Measurements from ENCODE around the gene TCERG1L. TPM values are rescaled to one million over a fixed set of nuclear protein-coding genes. Genes with fewer than 3 reads are reported as not detected.

The TCERG1L gene
- total and polyA plus RNA-seq, 8 donors = 0.18 TPM; not detected in 7

- no peak for DNase-seq
- TF ChIP-seq POLR2A (IDR thresholded peaks at IDR 0.05) (no peak), EP300 (IDR thresholded peaks at IDR 0.05) (no peak), POLR2AphosphoS5 (IDR thresholded peaks at IDR 0.05) (no peak), CTCF (IDR thresholded peaks at IDR 0.05) (no peak)
- Histone ChIP-seq H3K4me3 (no peak overlapping the region), H3K4me1 (no peaks in the 10 kb centered on the region), H3K9me3 (no peaks in the 10 kb centered on the region), H3K27me3 (peaks cover 0 to 14% (median 0%) of the 10 kb centered on the region in 3 donors), H3K36me3 (no peaks in the 10 kb centered on the region), H3K27ac (no peak overlapping the region)
- 72 to 88% (median 78%) methylated on average over 6 of the region's 6 CpGs for WGBS, 5 donors
- intact Hi-C loops (cut with DNase I; ENCODE audit: low total_unique reads) = no loop called here
Measured at GRCh38 chr10:131077724-131078123, 233.8 kb downstream of the TCERG1L start.

GRCh38 chr10:131077031-131077430, 234.5 kb downstream of the TCERG1L start:
- 79 to 93% (median 84%) methylated on average over 5 to 6 of the region's 6 CpGs for WGBS, 5 donors
- Histone ChIP-seq H3K4me1 (no peaks in the 10 kb centered on the region), H3K27ac (no peak overlapping the region), H3K36me3 (no peaks in the 10 kb centered on the region), H3K27me3 (peaks cover 0 to 14% (median 0%) of the 10 kb centered on the region in 3 donors), H3K4me3 (no peak overlapping the region), H3K9me3 (no peaks in the 10 kb centered on the region)
- no peak for TF ChIP-seq POLR2AphosphoS5 (IDR thresholded peaks at IDR 0.05)
- no peak for TF ChIP-seq CTCF (IDR thresholded peaks at IDR 0.05)
- TF ChIP-seq EP300 (IDR thresholded peaks at IDR 0.05) = no peak
- TF ChIP-seq POLR2A (IDR thresholded peaks at IDR 0.05) = no peak
- intact Hi-C loops (cut with DNase I; ENCODE audit: low total_unique reads) = no loop called here
- DNase-seq = no peak

GRCh38 chr10:131076356-131076755, 235.2 kb downstream of the TCERG1L start:
- no peak for DNase-seq
- H3K27me3 ChIP-seq = peaks cover 0 to 14% (median 0%) of the 10 kb centered on the region in 3 donors
- intact Hi-C loops (cut with DNase I; ENCODE audit: low total_unique reads) = no loop called here
- no peaks in the 10 kb centered on the region for H3K9me3 ChIP-seq
- WGBS, 5 donors = 74 to 84% (median 79%) methylated on average over 8 of the region's 8 CpGs
- H3K4me3 ChIP-seq = no peak overlapping the region
- H3K27ac ChIP-seq = no peak overlapping the region
- TF ChIP-seq POLR2A (IDR thresholded peaks at IDR 0.05) = no peak
- TF ChIP-seq EP300 (IDR thresholded peaks at IDR 0.05) = no peak
- TF ChIP-seq POLR2AphosphoS5 (IDR thresholded peaks at IDR 0.05) = no peak
- no peak for TF ChIP-seq CTCF (IDR thresholded peaks at IDR 0.05)
- H3K36me3 ChIP-seq = no peaks in the 10 kb centered on the region
- H3K4me1 ChIP-seq = no peaks in the 10 kb centered on the region

GRCh38 chr10:131075218-131075770, 236.2 kb downstream of the TCERG1L start:
- no peak for TF ChIP-seq EP300 (IDR thresholded peaks at IDR 0.05)
- TF ChIP-seq CTCF (IDR thresholded peaks at IDR 0.05) = no peak
- TF ChIP-seq POLR2A (IDR thresholded peaks at IDR 0.05) = no peak
- no peak for TF ChIP-seq POLR2AphosphoS5 (IDR thresholded peaks at IDR 0.05)
- Histone ChIP-seq H3K27me3 (peaks cover 0 to 14% (median 0%) of the 10 kb centered on the region in 3 donors), H3K36me3 (no peaks in the 10 kb centered on the region), H3K27ac (no peak overlapping the region), H3K4me3 (no peak overlapping the region), H3K9me3 (no peaks in the 10 kb centered on the region), H3K4me1 (no peaks in the 10 kb centered on the region)
- 90 to 98% (median 96%) methylated on average over 22 to 27 of the region's 27 CpGs for WGBS, 5 donors
- intact Hi-C loops (cut with DNase I; ENCODE audit: low total_unique reads) = no loop called here
- DNase-seq = no peak

All from stomach (tissue), 9 donors.